GM12872 (cell line): Measurements from ENCODE around the gene PARP4.
A peak's percentile ranks its signal among the peaks of the same experiment; 100 is the strongest.

Experiments
- CTCF ChIP-seq: IDR thresholded peaks from 3 replicates; pipeline ENCODE4 v1.5.1; 2011; ENCODE audit warnings: low read depth, mild to moderate bottlenecking, low read length, moderate library complexity; ENCODE audit not compliant: insufficient read depth

Gene PARP4

GRCh38 chr13:24458736-24459135 is 53.8 kb downstream of the PARP4 start:
- TF ChIP-seq CTCF: no peak

GRCh38 chr13:24456396-24456795 is 56.2 kb downstream of the PARP4 start:
- no peak for TF ChIP-seq CTCF

- TF ChIP-seq CTCF: no peak
Observed at GRCh38 chr13:24454056-24454455, 58.5 kb downstream of the PARP4 start.

- TF ChIP-seq CTCF: no peak
Observed at GRCh38 chr13:24452044-24452443, 60.5 kb downstream of the PARP4 start.

GRCh38 chr13:24450530-24450929 is 62.0 kb downstream of the PARP4 start:
- TF ChIP-seq CTCF: no peak

- no peak for TF ChIP-seq CTCF
Observed at GRCh38 chr13:24443366-24443765, 69.2 kb downstream of the PARP4 start.

GRCh38 chr13:24407844-24408243 is 104.7 kb downstream of the PARP4 start:
- peak; percentile 33; the same call in 1 of the 3 replicates for TF ChIP-seq CTCF

- no peak for TF ChIP-seq CTCF
Observed at GRCh38 chr13:24406524-24406923, 106.1 kb downstream of the PARP4 start.
